Activated CD8-positive, alpha-beta memory T cell treated with anti-CD3 and anti-CD28 coated beads for 4 hours (primary cell): Measurements from ENCODE around the gene AKAIN1.

Source experiments
- DNase-seq, 2 donors: peaks; one replicate each; pipeline ENCODE4 v3.0.0-alpha.2; 2020; ENCODE audit warnings: low read depth in 2 of 2

AKAIN1 gene

DNA sequence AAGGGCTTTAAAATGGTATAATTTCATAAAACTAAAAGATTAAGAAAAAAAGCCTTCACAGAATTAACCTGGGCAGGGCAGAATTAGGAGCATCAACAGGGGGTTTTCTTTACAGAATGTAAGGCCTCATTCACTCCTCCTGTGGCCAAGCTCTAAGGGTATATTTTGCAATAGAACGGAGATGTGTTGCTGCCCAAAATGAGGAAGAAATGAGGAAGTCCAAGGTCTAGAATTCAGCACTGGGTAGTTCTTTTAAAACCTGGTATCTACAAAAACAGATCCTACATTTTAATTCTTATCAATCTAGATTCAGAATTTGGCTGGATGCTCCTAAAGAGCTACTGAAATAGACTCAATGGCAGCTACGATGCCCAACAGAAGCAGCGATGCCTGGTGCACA, 101.8 kb downstream of the AKAIN1 start:
- DNase-seq, result no peak

DNA sequence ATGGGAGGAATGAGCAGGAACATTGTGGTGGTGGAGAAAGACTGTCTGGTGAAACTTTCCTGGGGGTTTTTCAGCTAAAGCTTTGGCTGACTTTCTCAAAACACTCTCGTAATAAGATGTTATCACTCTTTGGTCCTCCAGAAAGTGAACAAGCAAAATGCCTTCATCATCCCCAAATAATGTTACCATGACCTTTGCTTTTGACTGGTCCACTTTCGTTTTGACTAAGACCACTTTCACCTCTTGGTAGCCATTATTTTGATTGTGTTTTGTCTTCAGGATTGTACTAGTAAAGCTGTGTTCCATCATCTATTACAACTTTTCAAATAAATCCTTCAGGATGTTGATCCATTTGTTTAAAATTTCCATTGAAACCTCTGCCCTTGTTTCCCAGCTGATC, 103.2 kb downstream of the AKAIN1 start:
- DNase-seq, result no peak
